Limb (tissue), 2 donors: ENCODE measurements around the gene TUBD1.

Source experiments
- DNase-seq, 2 donors: peaks; one replicate each; pipeline ENCODE4 v3.0.0-alpha.2; 2016; ENCODE audit errors: extremely low spot score in 2 of 2

The TUBD1 gene

GRCh38 chr17:59826706-59827453, 65.9 kb downstream of the TUBD1 start:
- DNase-seq: no peak

- peak in 1 of 2 donors; percentile 61 for DNase-seq
These were observed 67.0 kb downstream of the TUBD1 start for GRCh38 chr17:59825533-59826322.

- DNase-seq: no peak
These were observed 76.8 kb downstream of the TUBD1 start for GRCh38 chr17:59815965-59816364.

- no peak for DNase-seq
These were observed 78.1 kb downstream of the TUBD1 start for GRCh38 chr17:59814685-59815084.

GRCh38 chr17:59814276-59814675, 78.5 kb downstream of the TUBD1 start:
- no peak for DNase-seq

GRCh38 chr17:59812139-59812538, 80.6 kb downstream of the TUBD1 start:
- DNase-seq: no peak

- DNase-seq: no peak
These were observed 81.5 kb downstream of the TUBD1 start for GRCh38 chr17:59811209-59811608.

GRCh38 chr17:59810894-59811153, 81.9 kb downstream of the TUBD1 start:
- DNase-seq: no peak
